GM12878 (cell line): ENCODE data around the gene NCKAP5L. TPM values are rescaled to one million over a fixed set of nuclear protein-coding genes. Genes with fewer than 3 reads are reported as not detected.

ENCODE experiments used
- ATAC-seq: fragments of 200-7000 bp; cut with Tn5 transposase; 3 replicates; pipeline ENCODE4 v1.9.1; 2020; ENCODE audit warnings: mild to moderate bottlenecking, moderate library complexity
- BruUV-seq: library from RNA; stranded (reverse); fragments of 400-500 nt; replicated peaks from 2 replicates; lab custom pipeline; 2021; lab: Mats Ljungman, UMichigan
- CTCF ChIA-PET: fragments of 300-600 bp; sonication (Branson Sonifier 250); formaldehyde crosslinking; extraction: SDS; loops from one replicate; lab custom pipeline; 2021; ENCODE audit warnings: inconsistent platforms; lab: Yijun Ruan, JAX
- POLR2A ChIA-PET: fragments of 350-600 bp; formaldehyde crosslinking; extraction: SDS; loops from one replicate; lab custom pipeline; 2021; ENCODE audit warnings: inconsistent platforms; lab: Charles Lee
- RAD21 ChIA-PET: fragments of 300-600 bp; sonication (Branson Sonifier 250); formaldehyde crosslinking; loops from one replicate; lab custom pipeline; 2023; ENCODE audit warnings: antibody characterized with exemption; ENCODE audit not compliant: unreplicated experiment; lab: Charles Lee
- SMC1A ChIA-PET: fragments of 300-600 bp; sonication (Branson Sonifier 250); formaldehyde crosslinking; loops from one replicate; lab custom pipeline; 2023; ENCODE audit not compliant: unreplicated experiment, uncharacterized antibody; lab: Charles Lee
- DNase-seq: peaks from one replicate; pipeline ENCODE4 v3.0.0-alpha.2; 2011; ENCODE audit warnings: low read depth, low spot score
- FAIRE-seq: peaks from 3 replicates; lab custom pipeline; 2011; peaks lifted over from hg19 to GRCh38; lab: Jason Lieb, UNC
- H2AFZ ChIP-seq: 2 replicates; pipeline ENCODE4 v1.6.0; 2011; ENCODE audit warnings: low read depth, low read length, control low read depth; ENCODE audit not compliant: control insufficient read depth
- H3K27ac ChIP-seq: 2 replicates; pipeline ENCODE4 v1.5.1; 2011; ENCODE audit warnings: control low read depth; ENCODE audit not compliant: control insufficient read depth, insufficient read depth
- H3K27me3 ChIP-seq, 2 experiments: replicated peaks in 1 of 2; 2 replicates each; pipeline versions ENCODE4 v1.6.0 to v1.6.1; 2011; ENCODE audit warnings: low read length in 1 of 2; ENCODE audit not compliant: control insufficient read depth in 2 of 2, insufficient read depth in 2 of 2
- H3K36me3 ChIP-seq, 2 experiments: 2 replicates each; pipeline ENCODE4 v1.5.1; 2011; ENCODE audit warnings: low read length in 1 of 2; ENCODE audit not compliant: control insufficient read depth in 2 of 2, insufficient read depth in 2 of 2
- H3K4me1 ChIP-seq: 2 replicates; pipeline ENCODE4 v1.6.1; 2011; ENCODE audit warnings: mild to moderate bottlenecking, low read length, moderate library complexity, mixed read lengths; ENCODE audit not compliant: control insufficient read depth, insufficient read depth
- H3K4me2 ChIP-seq: 2 replicates; pipeline ENCODE4 v1.6.0; 2011; ENCODE audit warnings: control low read depth; ENCODE audit not compliant: control insufficient read depth, insufficient read depth
- H3K4me3 ChIP-seq: fragments of 200-600 bp; sonication (generic); 2 replicates; pipeline ENCODE4 v1.5.1; 2016
- H3K79me2 ChIP-seq: 2 replicates; pipeline ENCODE4 v1.6.0; 2011; ENCODE audit warnings: low read length; ENCODE audit not compliant: control insufficient read depth, insufficient read depth
- H3K9ac ChIP-seq: 2 replicates; pipeline ENCODE4 v1.8.0; 2011; ENCODE audit warnings: low read length, control low read depth, mixed read lengths; ENCODE audit not compliant: control insufficient read depth, insufficient read depth
- H3K9me3 ChIP-seq: replicated peaks from 3 replicates; pipeline ENCODE4 v1.5.1; 2011; ENCODE audit warnings: mild to moderate bottlenecking, low read length; ENCODE audit not compliant: control insufficient read depth, insufficient read depth
- H4K20me1 ChIP-seq: 2 replicates; pipeline ENCODE4 v1.6.0; 2011; ENCODE audit not compliant: control insufficient read depth, insufficient read depth
- BACH1 ChIP-seq: fragments of 450-650 bp; IDR thresholded peaks from 2 replicates; pipeline ENCODE4 v1.6.1; 2017; ENCODE audit warnings: mild to moderate bottlenecking, borderline replicate concordance
- CBX5 ChIP-seq: sonication (generic); IDR thresholded peaks from 2 replicates; pipeline ENCODE4 v1.6.1; 2016; ENCODE audit warnings: low read depth, moderate library complexity, mild to moderate bottlenecking, inconsistent platforms
- EZH2 ChIP-seq: IDR thresholded peaks from 2 replicates; pipeline ENCODE4 v1.6.1; 2012; ENCODE audit warnings: low read depth, mild to moderate bottlenecking, control low read depth, inconsistent platforms, low read length, borderline replicate concordance; ENCODE audit not compliant: control insufficient read depth
- IRF4 ChIP-seq: IDR thresholded peaks from 2 replicates; pipeline ENCODE4 v1.6.1; 2011; ENCODE audit warnings: low read depth, low read length
- POLR2AphosphoS5 ChIP-seq: IDR thresholded peaks from 2 replicates; pipeline ENCODE4 v1.6.1; 2011; ENCODE audit warnings: mild to moderate bottlenecking, low read length, inconsistent platforms
- RAD51 ChIP-seq: fragments of 450-650 bp; IDR thresholded peaks from 2 replicates; pipeline ENCODE4 v1.6.1; 2016; ENCODE audit warnings: moderate library complexity, mild to moderate bottlenecking, inconsistent platforms
- SMARCA5 ChIP-seq: fragments of 450-650 bp; IDR thresholded peaks from 2 replicates; pipeline ENCODE4 v1.6.1; 2017; ENCODE audit warnings: mild to moderate bottlenecking
- SMC3 ChIP-seq: IDR thresholded peaks from 2 replicates; pipeline ENCODE4 v1.6.1; 2011; ENCODE audit warnings: low read length, improper control_type of control experiment, borderline replicate concordance
- SRF ChIP-seq, 2 experiments: IDR thresholded peaks; 2 replicates each; pipeline ENCODE4 v1.6.1; 2011; ENCODE audit warnings: low read depth in 2 of 2, low read length in 2 of 2, mild to moderate bottlenecking in 1 of 2, moderate library complexity in 1 of 2
- TCF3 ChIP-seq: IDR thresholded peaks from 2 replicates; pipeline ENCODE4 v1.6.1; 2012; ENCODE audit warnings: low read depth, mild to moderate bottlenecking, low read length, borderline replicate concordance; ENCODE audit not compliant: insufficient read depth
- WGBS: methylation state at CpG from one replicate; pipeline ENCODE4 v1.1.6; 2016; ENCODE audit warnings: low lambda C conversion rate; ENCODE audit not compliant: insufficient replicate concordance, insufficient coverage; ENCODE audit errors: missing lambda C conversion rate; 5-methylcytosine and 5-hydroxymethylcytosine counted together
- in situ Hi-C: fragments of 300-500 bp; cut with MboI; formaldehyde crosslinking; loops from 9 replicates; pipeline ENCODE4 v1.14.3; 2018; ENCODE audit warnings: mixed read lengths
- intact Hi-C: fragments of 100-400 bp; cut with micrococcal nuclease; formaldehyde crosslinking; loops from one replicate; pipeline ENCODE4 v1.14.2; 2022; ENCODE audit not compliant: unreplicated experiment
- polyA plus RNA-seq, 11 experiments: library from polyadenylated mRNA; depleted of rRNA in 4 of 11; unstranded in 6 of 11; stranded (reverse) in 5 of 11; fragments of >200 nt; fragmentation: Nextera tagmentation in 4 of 11; fragmentation: Illumina TruSeq in 1 of 11; extraction: Ambion mirVana in 4 of 11; extraction: Trizol in 1 of 11; gene quantifications; 1 replicate in 1 of 11; 2 replicates in 10 of 11; pipeline versions ENCODE4 v1.2.1 to v1.2.3, GENCODE V29; 2011 to 2016; ENCODE audit warnings: inconsistent platforms in 2 of 11, missing spikeins in 2 of 11, low read depth in 1 of 11
- total RNA-seq, 4 experiments: library from RNA; depleted of rRNA in 3 of 4; stranded (reverse); fragments of >200 nt in 3 of 4; fragmentation: Illumina TruSeq in 1 of 4; extraction: Trizol in 1 of 4; gene quantifications; 2 replicates each; pipeline versions ENCODE4 v1.2.1 to v1.2.3, GENCODE V29; 2013 to 2021
- TF ChIP-seq, protein P1 (sequence below): fragments of 450-650 bp; IDR thresholded peaks from 2 replicates; pipeline ENCODE4 v1.6.1; 2017; ENCODE audit warnings: mild to moderate bottlenecking
- TF ChIP-seq, protein P2 (sequence below): IDR thresholded peaks from 2 replicates; pipeline ENCODE4 v1.6.1; 2011; ENCODE audit warnings: low read depth, mild to moderate bottlenecking, low read length, moderate library complexity, borderline replicate concordance; ENCODE audit errors: extremely low read depth
- TF ChIP-seq, protein P3 (sequence below): IDR thresholded peaks from 2 replicates; pipeline ENCODE4 v1.6.1; 2012; ENCODE audit warnings: low read depth, low read length, improper control_type of control experiment

NCKAP5L gene
- total and polyA plus RNA-seq, 10 of the 15 experiments (the other 5 are each of a cell fraction or from before 2014, with no cell fraction given): 0.03 to 15.8 (median 4.4) TPM

DNA sequence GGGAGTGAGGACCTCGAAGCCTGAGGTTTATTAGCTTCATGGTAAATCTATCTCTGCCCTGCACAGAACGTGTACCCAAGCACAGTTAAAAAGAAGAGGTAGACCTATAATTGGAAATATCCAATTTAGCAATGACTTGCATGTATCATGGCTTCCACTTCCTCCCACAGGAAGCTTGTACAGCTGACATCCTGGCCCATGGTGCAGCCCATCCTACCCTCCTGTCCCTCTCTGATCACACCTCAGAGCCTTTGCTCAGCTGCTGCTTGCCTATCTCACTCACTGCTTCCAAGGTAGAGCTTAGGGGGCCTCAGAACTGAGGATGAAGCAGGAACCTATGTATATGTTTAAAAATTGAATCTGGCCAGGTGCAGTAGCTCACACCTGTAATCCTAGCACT, 18.9 kb upstream of the NCKAP5L start (continued):
- TF ChIP-seq, protein P1, sequence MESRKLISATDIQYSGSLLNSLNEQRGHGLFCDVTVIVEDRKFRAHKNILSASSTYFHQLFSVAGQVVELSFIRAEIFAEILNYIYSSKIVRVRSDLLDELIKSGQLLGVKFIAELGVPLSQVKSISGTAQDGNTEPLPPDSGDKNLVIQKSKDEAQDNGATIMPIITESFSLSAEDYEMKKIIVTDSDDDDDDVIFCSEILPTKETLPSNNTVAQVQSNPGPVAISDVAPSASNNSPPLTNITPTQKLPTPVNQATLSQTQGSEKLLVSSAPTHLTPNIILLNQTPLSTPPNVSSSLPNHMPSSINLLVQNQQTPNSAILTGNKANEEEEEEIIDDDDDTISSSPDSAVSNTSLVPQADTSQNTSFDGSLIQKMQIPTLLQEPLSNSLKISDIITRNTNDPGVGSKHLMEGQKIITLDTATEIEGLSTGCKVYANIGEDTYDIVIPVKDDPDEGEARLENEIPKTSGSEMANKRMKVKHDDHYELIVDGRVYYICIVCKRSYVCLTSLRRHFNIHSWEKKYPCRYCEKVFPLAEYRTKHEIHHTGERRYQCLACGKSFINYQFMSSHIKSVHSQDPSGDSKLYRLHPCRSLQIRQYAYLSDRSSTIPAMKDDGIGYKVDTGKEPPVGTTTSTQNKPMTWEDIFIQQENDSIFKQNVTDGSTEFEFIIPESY: no peak

DNA sequence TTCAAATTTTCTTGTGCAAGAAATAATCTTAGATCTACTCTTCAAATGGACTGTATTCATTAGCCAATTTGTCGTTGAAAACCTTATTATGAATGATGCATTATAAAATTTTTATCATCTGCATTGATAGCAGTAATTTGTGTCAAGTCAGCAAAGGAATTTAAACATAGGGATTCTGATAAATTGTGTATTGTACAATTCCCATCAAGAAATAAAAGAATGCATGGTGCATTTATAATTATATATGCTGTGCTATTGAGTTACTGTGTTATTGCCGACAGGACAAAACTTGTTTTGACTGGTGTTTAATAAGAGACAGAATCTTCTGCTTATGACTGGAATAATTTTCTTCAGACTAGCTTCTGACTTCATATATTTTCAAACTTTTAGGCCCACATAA, 17.8 kb upstream of the NCKAP5L start:
- FAIRE-seq: no peak
- H3K9me3 ChIP-seq: peaks cover 1% of the 10 kb centered on the region; the same call in 1 of the 3 replicates
- ChIA-PET POLR2A (interaction anchor here (0.6 kb wide), 1 partner anchor 28 kb away, joined by 3 read pairs; no protein-coding TSS in a partner anchor), CTCF (interaction anchor here (1.1 to 2.4 kb wide), 4 partner anchors 20 to 201 kb away, joined by 3 to 9 read pairs (median 4); no protein-coding TSS in a partner anchor), SMC1A (interaction anchor here (1.2 to 1.3 kb wide), 2 partner anchors 40 to 68 kb away, joined by 3 read pairs; no protein-coding TSS in a partner anchor), RAD21 (no interaction called here)
- BruUV-seq: no TSS peak
- intact Hi-C loops: no loop called here
- H2AFZ ChIP-seq: no peak overlapping the region
- no peak for DNase-seq
- H3K9ac ChIP-seq: no peak overlapping the region
- H4K20me1 ChIP-seq: no peaks in the 10 kb centered on the region
- H3K27me3 ChIP-seq: no peaks in the 10 kb centered on the region
- 98% methylated on average over 2 of the region's 2 CpGs for WGBS
- ATAC-seq: no peak
- peaks cover 12% of the 10 kb centered on the region for H3K79me2 ChIP-seq
- no peak overlapping the region for H3K4me2 ChIP-seq
- no peak overlapping the region for H3K4me3 ChIP-seq
- no peak overlapping the region for H3K27ac ChIP-seq
- TF ChIP-seq, protein P2, sequence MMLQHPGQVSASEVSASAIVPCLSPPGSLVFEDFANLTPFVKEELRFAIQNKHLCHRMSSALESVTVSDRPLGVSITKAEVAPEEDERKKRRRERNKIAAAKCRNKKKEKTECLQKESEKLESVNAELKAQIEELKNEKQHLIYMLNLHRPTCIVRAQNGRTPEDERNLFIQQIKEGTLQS: no peak
- TF ChIP-seq SMC3 (no peak), CBX5 (no peak), IRF4 (no peak), POLR2AphosphoS5 (no peak), RAD51 (no peak), TCF3 (no peak), SMARCA5 (no peak), SRF (IDR thresholded peaks at IDR 0.05; ENCODE audit: low read depth in 2 of 2, low read length in 2 of 2) (no peak), EZH2 (no peak), BACH1 (no peak)
- TF ChIP-seq, protein P3, sequence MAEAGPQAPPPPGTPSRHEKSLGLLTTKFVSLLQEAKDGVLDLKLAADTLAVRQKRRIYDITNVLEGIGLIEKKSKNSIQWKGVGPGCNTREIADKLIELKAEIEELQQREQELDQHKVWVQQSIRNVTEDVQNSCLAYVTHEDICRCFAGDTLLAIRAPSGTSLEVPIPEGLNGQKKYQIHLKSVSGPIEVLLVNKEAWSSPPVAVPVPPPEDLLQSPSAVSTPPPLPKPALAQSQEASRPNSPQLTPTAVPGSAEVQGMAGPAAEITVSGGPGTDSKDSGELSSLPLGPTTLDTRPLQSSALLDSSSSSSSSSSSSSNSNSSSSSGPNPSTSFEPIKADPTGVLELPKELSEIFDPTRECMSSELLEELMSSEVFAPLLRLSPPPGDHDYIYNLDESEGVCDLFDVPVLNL: no peak
- in situ Hi-C loops: no loop called here
- no peaks in the 10 kb centered on the region for H3K36me3 ChIP-seq
- H3K4me1 ChIP-seq: peaks cover 10% of the 10 kb centered on the region; the same call in 1 of the 2 replicates
